GM19043 (cell line): Measurements from ENCODE around the gene RTEL1.
"Not testable (repeated sequence)": the region's sequence is repeated elsewhere in the genome, so short reads cannot be mapped to it uniquely, and the experiment has no call there.

Source experiments
- ATAC-seq: cut with Tn5 transposase; IDR thresholded peaks from one replicate; pipeline ENCODE4 v1.9.1; 2021; ENCODE audit warnings: low read depth; ENCODE audit not compliant: unreplicated experiment

Gene RTEL1

DNA sequence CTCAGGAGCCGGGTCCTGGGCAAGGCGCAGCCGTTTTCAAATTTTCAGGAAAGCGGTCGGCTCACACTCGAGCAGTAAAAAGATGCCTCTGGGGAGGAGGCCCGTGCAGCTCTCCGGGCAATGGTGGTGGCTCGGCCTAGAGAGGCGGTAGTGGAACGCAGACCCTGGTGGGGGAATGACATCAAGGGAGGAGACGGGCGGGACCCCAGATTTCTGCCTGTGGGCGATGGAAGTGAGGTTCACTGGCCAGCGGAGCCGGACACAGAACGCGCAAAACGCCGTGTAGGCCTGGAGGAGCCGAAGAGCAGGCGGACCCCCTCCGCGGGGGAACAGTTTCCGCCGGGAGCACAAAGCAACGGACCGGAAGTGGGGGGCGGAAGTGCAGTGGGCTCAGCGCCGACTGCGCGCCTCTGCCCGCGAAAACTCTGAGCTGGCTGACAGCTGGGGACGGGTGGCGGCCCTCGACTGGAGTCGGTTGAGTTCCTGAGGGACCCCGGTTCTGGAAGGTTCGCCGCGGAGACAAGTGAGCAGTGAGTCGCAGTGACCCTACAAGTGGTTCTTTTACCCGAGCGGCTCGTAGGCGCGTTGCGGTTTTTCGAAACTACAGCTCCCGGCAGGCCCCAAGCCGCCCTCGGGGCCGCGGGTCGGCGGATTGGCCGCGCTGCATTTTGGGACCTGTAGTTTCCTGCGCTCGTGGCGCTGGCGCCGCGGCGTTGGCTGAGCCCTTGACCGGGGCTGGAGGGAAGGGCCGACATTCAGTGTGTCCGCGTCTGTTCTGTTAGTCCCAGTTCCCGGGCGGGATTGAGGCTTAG is at the start of gene RTEL1:
Gene RTEL1 (plus strand): TSS at position 376 of the 812 bp plus-strand sequence. CDS start 1,091 bp downstream, outside the sequence.
- ATAC-seq = no peak

DNA sequence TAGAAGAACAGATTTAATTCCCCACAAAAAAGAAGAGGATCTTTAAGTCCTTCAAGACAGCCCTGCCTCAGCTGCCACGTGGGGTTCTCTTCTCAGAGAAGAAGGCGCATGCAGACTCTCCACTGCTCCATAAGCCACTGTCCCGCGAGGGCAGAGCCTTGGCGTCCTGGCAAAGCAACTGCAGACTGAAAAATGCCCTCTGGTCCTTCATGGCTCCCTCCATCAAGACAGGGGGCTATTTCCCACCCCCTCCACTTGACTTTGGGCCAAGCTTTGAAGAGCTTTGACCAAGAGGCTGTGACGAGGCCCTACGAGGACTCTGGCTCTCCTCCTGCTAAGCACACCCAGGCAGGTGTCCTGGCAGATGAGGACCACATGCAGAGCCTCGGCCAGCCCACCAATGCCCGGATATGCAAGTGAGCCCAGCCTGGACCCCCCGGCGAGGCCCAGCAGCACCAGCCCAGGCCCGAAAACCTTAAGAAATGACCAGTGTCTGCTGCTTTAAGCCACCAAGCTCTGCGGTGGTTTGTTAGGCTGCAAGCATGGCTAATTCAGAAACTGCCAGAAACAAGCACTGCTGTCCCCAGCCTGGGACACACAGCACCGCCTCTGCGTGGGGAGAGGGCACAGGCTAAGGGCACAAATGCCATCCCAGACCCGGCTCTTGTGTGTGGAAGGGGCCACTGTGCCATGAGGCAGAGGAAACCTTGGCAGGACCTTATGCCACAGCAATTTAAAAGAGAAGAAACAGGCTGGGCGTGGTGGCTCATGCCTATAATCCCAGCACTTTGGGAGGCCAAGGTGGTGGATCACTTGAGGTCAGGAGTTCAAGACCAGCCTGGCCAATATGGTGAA is 47.3 kb upstream of the RTEL1 start:
- ATAC-seq = no peak

DNA sequence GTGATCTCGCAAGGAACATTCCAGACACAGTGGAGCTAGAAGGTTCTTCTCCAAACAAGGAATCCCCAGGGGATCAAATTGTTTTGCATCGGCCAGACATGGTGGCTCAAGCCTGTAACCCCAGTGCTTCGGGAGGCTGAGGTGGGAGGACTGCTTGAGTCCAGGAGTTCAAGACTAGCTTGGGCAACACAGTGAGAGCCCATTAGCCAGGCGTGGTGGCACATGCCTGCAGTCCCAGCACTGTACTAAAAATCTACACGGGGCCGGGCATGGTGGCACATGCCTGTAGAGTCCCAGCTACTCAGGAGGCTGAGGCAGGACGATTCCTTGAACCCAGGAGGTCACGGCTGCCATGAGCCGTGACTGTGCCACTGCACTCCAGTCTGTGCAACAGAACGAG is 46.5 kb upstream of the RTEL1 start:
- no peak for ATAC-seq

DNA sequence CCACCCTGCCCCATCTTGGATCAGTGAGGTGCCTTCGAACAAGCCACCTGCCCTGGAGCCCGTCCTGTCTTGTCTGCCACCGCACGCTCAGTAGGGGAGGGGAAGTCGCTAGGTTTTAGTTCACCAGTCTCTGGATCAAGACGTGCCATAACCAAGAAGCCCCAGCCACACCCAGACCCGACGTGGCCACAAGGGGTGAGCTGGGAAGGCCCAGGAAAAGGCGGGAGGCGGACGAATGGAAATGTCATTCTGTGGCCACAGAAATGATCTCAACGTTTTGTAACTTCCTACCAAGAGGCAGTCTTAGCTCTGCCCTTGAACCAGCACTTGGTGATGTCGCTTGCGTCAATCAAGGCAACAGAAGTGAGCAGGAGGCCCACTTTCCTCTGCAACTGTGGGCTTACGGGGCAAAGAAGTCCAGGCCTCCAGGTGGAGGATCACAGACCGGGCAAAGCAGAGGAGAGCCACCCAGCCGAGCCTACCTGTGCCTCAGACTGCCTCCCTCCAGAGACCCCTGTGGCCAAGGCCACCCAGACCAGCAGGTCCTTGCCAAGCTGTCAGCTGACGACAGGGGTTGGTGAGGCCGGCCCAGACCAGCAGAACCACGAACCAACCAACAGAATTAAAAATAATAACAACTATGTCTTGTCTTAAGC is 45.7 kb upstream of the RTEL1 start:
- ATAC-seq = no peak

- ATAC-seq = not testable (repeated sequence)
These were observed 44.1 kb upstream of the RTEL1 start for GRCh38 chr20:63613863-63614594.

GRCh38 chr20:63617092-63617875 is 40.8 kb upstream of the RTEL1 start:
- ATAC-seq = no peak

DNA sequence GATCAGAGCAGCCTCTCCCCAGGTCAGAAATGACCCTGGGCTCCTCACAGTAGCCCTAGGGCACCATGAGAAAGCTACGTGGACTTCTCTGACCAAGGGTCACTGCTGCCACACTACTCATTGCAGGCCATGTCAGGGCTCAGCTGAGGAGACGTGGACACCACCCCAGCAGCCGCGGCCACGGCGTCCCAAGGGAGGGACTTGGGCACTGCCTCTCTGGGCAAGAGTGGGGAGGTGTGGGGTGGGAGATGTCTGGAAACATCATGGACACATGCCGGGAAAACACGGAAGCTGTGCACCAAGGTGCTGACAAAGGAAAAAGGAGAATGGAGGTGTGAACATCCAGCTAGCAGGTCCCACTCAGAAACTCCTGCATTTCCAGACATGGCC is 40.2 kb upstream of the RTEL1 start:
- ATAC-seq = no peak

DNA sequence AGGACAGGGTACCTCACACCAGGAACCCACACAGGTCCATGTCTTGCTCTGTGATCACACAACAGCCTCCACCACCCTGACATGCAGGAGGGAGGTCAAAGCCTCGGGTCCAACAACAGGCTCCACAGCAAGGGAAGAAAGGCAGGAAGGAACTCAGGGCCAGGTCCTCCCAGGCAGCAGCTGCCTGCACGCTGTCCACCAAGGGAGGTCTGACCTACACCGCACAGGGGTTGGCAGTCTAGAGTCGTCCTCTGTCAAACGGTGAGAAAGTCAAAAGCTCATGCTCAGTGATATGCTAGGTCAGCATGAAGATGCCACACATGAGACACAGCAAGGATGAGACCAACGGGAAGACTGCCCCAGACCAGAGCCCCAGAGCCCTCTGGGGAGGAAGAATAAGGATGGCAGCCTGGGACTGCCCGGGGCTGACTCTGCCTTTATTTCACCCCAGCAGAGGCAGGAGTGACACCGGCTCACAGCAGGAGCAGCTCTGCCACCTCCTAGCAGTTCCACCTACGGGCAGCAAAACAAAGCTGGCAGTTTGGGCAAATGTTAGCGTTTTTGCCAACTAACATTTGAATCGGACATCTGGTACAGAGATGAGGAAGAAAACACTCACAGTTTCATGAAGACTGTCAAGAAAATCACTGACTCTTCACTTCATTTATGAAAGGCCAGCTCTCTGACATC is 39.7 kb upstream of the RTEL1 start:
- ATAC-seq = no peak

DNA sequence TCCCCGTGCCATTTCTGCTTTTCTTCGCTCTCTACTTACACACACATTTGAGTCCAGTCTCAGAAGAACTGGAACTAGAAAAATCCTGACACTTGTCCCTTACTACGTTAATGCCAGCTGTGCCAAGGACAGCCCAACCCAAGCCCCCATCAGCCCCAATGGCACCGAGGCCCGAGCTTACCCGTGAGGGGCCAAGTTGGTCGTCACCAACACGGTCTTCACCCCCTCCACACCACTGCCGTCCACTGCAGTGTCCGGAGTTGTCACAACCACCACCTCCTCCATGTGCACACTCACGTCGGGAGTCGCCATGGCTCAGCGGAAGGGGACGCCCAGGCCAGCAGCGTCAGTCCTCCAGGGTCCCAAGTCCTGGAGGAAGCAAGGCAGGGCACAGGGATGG is 39.0 kb upstream of the RTEL1 start:
- no peak for ATAC-seq

GRCh38 chr20:63619505-63619904 is 38.6 kb upstream of the RTEL1 start:
- no peak for ATAC-seq

- ATAC-seq = no peak
These were observed 37.1 kb upstream of the RTEL1 start for GRCh38 chr20:63620991-63621390.

- ATAC-seq = no peak
These were observed 36.0 kb upstream of the RTEL1 start for GRCh38 chr20:63622096-63622495.

DNA sequence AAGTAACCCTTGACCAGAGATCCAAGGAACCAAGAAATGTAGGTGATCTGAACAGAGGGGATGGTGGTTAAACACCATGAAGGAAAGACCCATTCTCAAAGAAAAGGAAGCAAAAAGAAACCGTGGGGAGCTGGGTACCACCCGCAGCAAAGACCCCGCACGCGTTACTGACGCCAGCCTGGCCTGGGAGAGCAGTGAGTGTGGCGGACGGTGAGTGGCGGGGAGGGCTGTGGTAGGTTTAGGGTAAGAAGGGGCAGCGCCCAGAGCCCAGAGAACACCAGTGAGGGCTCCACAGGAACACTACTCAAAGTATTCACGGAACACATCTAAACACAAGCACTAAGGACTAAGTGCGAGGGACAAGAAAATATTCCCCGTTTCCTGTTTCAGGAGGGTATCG is 35.4 kb upstream of the RTEL1 start:
- no peak for ATAC-seq

DNA sequence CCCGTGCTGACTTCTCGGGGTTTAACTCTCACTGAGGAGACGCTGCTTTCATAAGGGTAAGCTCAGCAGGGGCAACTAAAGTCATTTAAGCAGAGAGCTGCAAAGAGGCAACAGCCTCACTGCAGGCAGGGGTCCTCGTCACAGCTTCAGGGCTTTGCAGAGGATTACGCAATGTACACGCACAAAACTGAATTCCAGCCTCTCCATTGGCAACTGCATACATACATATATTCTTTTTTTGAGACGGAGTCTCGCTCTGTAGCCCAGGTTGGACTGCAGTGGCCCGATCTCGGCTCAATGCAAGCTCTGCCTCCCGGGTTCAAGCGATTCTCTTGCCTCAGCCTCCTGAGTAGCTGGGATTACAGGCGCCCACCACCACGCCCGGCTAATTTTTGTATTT is 33.6 kb upstream of the RTEL1 start:
- no peak for ATAC-seq

GRCh38 chr20:63625771-63626423 is 32.2 kb upstream of the RTEL1 start:
- no peak for ATAC-seq

GRCh38 chr20:63626424-63627128 is 31.5 kb upstream of the RTEL1 start, which contains the start of gene GMEB2:
Gene GMEB2, minus strand, starts transcription at chr20:63627101. Its CDS starts 7,704 bp downstream, at chr20:63619397.
- ATAC-seq = no peak

DNA sequence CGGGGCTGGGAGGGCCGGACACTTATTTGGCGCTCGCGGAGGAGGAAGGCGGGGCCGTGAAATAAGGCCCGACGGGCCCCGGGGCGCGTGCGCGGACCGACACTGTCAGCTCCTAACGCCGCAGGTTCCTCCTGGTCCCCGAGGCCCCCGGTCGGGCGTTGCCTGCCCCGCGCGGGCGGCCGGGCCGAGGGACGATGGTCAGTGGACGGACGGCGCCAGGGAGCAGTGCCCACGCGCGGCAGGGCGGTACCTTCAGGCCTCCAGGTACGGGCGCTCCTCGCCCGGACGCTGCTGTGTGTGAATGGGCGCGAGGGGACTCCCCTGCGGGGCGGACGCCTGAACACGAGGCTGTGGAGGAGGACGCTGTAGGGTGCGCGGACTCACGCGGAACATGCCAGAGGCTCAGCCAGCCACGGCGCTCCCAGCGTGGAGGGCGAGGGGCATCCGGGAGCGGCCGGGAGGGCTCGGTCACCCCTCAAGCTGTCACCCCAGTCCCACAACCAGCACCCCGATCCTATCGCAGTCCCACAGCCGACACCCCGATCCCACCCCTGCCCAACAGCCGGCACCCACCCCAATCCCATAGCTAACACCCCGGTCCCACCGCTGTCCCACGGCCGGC is 30.9 kb upstream of the RTEL1 start:
- peak; percentile 62 for ATAC-seq
